GM18505 (cell line): ENCODE results near the gene C16orf54.
"Not testable (repeated sequence)": the region's sequence is repeated elsewhere in the genome, so short reads cannot be mapped to it uniquely, and the experiment has no call there.

Experiments used
- ATAC-seq: cut with Tn5 transposase; IDR thresholded peaks from one replicate; pipeline ENCODE4 v1.9.1; 2021; ENCODE audit not compliant: unreplicated experiment
- POLR2A ChIP-seq: IDR thresholded peaks from 4 replicates; pipeline ENCODE4 v1.6.1; 2011; ENCODE audit warnings: borderline replicate concordance; ENCODE audit not compliant: insufficient read depth, insufficient read length; ENCODE audit errors: extremely low read depth

The C16orf54 gene

DNA sequence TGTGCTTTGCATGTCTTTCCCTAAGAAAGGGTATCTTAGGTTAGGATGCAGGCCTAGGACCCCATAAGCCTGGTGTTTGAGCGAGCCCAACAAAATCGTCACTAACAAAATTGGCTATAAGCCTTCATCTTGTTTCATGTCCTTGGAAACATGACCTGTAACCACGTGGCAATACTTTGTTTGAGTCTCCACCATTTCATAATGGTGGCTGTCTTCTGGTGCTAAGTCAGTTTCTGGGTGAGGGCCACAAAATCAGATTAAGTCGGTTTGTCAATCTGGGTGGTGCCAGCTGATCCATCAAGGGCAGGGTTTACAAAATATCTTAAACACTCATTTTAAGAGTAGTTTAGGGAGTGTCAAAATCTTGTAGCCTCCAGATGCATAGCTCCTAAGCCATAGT is 33.0 kb downstream of the C16orf54 start:
- ATAC-seq = no peak
- TF ChIP-seq POLR2A = no peak

DNA sequence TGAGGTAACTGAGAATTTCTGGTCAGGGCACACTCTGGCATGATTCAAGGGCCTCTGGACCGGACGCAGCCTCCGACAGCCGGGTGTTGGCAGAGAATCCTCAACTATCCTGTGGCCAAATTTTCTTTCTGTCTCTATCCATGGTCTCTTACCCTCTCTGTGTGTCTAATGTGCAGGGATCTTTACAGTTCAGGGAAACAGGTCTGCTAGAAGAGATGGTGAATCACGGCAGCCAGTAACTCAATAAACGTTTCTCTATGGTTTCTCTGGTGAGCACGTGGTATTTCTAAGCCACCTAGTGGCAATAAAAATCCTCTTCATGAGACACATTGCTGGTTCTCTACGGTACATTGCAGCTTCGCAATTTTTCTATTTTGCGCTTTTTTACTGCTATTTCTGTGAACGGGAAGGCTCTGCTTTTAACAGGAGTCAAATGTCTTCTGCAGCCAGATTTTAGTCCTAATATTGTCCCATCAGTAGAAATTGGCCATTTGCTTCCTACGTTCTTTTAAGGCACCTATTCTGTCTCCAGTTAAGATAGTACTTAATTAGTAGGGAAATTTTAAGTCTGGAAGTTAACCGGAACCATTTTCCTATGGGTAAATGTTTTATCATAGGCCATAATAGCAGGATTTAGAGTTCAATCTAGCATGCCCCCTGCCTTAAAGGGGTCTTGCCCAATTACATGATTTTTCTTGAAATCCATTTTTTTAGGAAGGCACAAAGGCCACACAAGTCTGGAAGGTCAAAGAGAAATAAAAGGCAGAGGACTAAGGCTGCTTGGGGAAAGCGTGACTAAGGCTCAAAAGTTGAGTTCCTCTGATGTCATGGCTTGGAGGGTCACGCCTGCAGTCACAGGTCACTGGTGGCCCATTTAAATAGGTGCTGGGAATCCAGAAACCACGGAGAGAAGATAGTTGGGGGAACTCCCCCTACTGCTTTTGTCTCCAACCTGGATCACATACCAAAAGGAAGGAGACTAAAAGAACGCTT is 35.3 kb downstream of the C16orf54 start:
- no peak for ATAC-seq
- TF ChIP-seq POLR2A = no peak

DNA sequence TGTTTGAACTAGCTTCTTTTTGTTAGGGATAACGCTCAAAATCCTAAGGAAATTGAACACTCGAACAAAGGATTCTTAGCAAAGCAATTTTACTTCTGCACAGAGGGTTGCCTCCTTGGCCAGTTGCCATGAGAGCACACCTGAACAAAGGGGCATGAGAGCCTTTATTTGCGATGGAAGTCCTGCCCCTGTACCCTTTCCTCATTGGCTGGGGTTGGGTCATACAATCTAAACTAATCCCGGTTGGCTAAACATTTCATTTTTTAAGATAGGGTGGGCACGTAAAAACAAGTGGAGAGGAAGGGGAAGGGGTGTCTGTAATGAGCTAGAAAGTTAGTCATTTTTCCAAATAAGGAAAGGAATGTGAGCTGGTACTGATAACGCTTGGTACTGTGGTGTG is 36.1 kb downstream of the C16orf54 start:
- ATAC-seq = not testable (repeated sequence)

DNA sequence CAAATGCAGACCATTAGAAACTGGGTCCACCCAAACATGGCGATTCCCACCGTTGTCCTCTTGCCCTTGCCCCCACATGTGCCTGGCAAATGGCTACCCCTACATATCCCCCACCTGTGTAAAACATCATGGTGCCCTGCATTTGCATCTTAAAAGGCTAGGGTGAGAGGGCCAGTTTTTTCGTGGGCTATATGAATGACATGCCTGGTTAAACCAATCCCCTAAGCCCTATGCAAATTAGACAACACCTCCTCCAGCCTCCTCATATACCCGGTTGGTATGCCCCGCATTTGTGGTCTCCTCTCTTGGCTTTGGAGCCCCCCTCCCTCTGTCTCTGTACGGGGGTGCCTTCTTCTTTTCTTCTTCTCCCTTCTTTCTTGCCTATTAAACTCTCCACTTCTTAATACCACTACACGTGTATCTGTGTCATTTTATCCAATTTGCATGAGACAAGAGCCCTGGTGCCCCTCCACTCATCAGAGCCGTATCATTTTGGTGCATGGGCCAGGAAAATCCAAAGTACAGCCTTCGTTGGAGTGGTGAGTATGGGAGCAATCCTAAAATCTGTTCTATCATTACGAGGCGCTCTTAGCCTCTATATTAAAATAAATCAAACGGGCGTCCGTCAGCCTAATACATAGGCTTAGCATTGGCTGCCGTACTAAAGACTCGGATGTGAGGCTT is 36.7 kb downstream of the C16orf54 start:
- no peak for TF ChIP-seq POLR2A
- no peak for ATAC-seq

DNA sequence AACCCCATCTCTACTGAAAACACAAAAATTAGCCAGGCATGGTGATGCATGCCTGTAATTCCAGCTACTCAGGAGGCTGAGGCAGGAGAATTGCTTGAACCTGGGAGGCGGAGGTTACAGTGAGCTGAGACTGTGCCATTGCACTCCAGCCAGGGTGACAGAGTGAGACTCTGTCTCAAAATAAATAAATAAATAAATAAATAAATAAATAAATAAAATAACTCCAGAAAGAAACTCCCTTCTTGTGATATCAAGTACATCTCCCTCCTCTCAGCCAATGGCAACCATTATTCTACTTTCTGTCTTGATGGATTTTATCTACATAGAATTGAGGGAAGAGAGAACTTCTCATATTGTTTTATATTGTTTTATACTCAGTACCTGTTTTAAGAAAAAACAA is 38.6 kb downstream of the C16orf54 start:
- not testable (repeated sequence) for ATAC-seq

DNA sequence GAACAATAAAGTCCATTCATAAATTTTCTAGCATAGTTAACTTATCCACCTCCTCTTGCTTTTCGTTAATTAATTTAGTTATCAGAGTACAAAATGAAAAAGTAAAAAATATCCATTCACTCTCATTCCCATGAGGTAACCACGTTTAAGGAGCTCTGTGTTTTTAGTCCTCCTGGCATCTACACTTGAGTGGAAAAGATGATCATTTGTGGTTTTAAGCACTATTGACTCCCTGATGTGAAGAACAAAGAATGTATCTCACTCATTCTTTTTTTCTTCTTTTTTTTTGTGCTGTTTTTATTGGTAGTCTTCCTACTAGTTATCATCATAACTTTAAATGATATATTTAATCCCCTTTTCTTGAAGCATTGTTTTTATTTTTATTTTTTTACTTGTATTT is 40.8 kb downstream of the C16orf54 start:
- TF ChIP-seq POLR2A = no peak
- no peak for ATAC-seq

DNA sequence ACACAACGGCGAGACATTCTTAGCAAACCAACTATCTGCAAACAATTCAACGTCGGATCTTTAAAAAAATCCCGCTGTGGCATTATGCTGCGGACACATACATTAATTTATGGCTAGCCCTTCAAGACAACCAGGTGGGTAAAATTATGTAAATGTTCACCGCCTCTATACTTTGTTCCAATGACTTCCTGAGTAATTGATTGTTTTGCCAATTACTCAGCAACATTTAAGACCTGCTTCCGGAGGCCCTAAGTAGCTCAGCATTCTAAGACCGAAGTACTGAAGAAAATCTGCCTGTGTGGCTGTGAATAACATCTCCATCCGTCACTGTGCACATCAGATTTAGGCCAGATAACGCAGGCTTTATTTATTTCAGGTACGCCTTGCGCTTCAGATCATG is 43.5 kb downstream of the C16orf54 start:
- no peak for TF ChIP-seq POLR2A
- peak; percentile 31 for ATAC-seq

DNA sequence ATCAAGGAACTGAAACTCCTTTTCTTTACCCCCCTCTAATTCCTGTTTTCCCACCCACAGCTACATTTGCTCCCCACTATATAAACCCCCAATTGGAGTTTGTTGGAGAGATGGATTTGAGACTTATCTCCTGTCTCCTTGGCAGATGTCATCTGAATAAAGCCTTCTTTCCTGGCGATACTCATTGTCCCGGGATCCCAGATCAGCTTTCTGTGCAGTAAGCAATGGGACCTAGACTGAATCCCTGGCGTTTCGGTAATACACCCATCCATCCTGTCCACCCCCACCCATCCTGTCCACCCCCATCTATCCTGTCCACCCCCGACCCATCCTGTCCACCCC is 44.6 kb downstream of the C16orf54 start:
- no peak for ATAC-seq
- no peak for TF ChIP-seq POLR2A

DNA sequence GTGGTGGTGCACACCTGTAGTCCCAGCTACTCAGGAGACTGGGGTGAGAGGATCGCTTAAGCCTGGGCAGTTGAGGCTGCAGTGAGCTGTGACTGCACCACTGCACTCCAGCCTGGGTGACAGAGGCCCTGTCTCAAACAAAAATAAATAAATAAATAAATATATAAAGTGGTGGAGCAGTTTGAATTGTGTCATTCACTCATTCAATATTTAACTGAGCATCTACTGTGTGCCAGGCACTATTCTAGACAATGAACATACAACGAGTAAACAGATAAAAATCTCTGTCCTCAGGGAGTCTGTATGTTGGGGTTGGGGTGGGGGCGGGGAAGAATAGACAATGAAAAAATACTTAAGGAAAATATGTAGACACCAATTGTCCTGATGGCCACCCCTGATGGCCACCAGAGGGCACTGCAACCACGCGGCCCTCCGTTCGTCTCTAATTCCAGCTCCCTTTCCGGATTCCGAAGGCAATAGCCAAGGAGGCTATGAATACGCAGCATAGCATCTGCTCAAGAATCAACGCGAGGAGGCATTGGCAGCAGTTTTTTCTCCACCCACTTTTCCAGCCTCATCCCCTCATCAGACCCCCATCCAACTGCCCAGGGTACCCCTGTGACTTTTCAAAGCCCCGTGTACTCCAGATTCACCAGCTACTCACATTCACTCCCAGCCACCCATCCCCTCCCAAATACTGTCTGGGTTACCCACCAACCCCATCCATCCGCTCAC is 45.4 kb downstream of the C16orf54 start:
- TF ChIP-seq POLR2A = no peak
- no peak for ATAC-seq

DNA sequence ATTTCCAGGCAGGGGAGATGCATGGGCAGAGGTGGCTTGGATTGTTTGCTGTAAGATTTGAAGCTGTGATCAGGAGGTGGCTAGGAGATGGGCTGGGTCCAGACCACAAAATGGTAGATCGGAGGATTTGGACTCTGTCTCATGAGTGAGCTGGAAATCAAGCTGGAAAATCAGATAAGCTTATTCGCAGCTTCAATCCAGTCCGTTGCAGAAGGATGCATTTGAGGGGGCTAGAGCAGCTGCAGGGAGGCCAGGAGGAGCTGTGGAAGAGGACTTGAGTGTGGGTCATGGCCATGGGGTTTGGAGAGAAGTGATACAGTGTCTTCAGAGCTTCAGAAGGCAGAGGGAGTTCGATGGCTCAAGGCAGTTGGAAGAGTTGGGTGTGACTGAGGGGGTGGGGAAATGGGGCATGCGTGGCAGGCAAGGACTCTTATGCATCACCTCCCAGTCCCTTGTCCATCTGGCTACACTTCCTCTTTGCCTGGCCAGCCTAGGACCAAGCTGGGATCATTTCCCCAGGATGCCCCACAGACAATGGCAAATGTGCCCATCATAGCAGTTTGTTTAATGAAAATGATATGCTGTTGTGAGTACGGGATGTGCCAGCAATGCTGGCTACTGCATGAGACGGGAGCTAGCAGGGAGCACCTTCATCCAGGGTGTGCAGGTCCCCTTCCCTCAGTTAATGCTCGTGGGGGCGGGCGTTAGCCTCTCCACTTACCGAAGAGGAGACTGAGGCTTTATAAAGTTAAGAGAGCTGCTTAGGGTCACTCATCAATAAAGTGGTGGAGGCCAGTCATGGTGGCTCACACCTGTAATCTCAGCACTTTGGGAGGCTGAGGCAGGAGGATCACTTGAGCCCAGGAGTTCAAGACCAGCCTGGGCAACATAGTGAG is 46.2 kb downstream of the C16orf54 start:
- no peak for TF ChIP-seq POLR2A

DNA sequence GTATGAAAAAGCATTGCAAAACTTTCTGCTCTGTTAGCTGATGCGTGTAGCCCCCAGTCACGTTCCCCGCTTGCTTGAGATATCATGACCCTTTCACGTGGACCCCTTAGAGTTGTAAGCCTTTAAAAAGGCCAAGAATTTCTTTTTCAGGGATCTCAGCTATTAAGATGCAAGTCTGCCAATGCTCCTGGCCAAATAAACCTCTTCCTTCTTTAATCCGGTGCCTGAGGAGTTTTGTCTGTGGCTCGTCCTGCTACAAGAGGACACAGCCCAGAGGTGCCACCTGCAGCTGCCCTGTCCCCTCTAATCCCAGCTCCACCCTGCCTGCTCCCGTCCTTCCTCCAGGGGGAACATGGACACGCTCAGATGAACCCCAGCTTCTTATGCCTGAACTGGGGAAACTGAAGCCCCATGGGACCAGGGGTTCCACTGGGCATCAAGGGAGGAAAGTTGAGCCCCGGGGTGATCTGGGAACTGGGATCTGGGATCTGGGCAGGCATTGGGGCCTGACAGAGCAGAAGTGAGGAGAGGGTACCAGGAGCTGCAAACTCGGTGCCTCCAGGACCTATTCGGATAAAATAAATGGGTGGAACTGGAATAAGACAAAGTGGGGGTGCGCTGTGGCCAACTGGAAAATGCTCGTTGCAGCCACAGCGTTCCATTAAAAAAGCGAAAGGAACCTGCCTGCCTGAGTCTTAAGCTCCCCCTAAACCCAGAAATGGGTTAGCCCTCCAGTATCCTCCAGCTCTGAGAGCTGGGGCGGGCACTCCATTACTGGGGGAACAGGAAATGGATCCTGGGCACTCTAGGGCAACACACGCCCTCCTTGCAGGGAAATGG is 47.1 kb downstream of the C16orf54 start:
- no peak for TF ChIP-seq POLR2A
- ATAC-seq = no peak

More for the DNA sequence above, 46.2 kb downstream of the C16orf54 start:
- ATAC-seq = no peak

DNA sequence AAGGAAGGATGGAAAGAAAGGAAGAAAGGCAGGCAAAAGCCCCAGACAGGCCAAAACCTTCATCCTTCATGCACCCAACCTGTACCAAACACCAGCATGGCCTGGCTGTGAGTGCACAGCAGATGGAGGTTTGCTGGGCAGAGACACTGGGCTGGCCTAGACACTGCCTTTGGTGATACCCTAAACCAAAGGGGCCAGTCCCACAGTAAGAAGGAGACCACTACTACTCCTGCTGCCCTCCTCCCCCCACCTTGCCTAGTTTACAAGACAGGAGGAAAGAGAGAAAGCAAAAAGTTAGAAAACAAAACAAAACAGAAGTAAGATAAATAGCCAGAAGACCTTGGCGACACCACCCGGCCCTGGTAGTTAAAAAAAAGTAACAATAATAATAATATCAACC is 47.7 kb downstream of the C16orf54 start:
- no peak for ATAC-seq
- TF ChIP-seq POLR2A = no peak
